Measurements from ENCODE around the gene HORMAD2. TPM values are rescaled to one million over a fixed set of nuclear protein-coding genes. Genes with fewer than 3 reads are reported as not detected.

The HORMAD2 gene
- total RNA-seq: not detected in 2 replicates
- not detected for polyA plus RNA-seq (2012)

- no peak for DNase-seq (ENCODE audit: low read depth)
Observed at GRCh38 chr22:30079952-30080533, at the start of gene HORMAD2. TSS of gene HORMAD2 (plus strand) at chr22:30080464. CDS start at chr22:30093953, 13,489 bp downstream.

- DNase-seq (ENCODE audit: low read depth): no peak
Observed at GRCh38 chr22:30031328-30031727, 48.9 kb upstream of the HORMAD2 start.

- DNase-seq (ENCODE audit: low read depth): no peak
Observed at GRCh38 chr22:30031764-30032455, 48.4 kb upstream of the HORMAD2 start.

- no peak for DNase-seq (ENCODE audit: low read depth)
Observed at GRCh38 chr22:30033137-30033536, 47.1 kb upstream of the HORMAD2 start.

- DNase-seq (ENCODE audit: low read depth): no peak
Observed at GRCh38 chr22:30033901-30034300, 46.4 kb upstream of the HORMAD2 start.

- DNase-seq (ENCODE audit: low read depth): peak; percentile 70
Observed at GRCh38 chr22:30036656-30037055, 43.6 kb upstream of the HORMAD2 start.

GRCh38 chr22:30038219-30038618 lies 42.0 kb upstream of the HORMAD2 start:
- DNase-seq (ENCODE audit: low read depth): peak; percentile 23

- no peak for DNase-seq (ENCODE audit: low read depth)
Observed at GRCh38 chr22:30040499-30041260, 39.6 kb upstream of the HORMAD2 start.

- DNase-seq (ENCODE audit: low read depth): no peak
Observed at GRCh38 chr22:30041475-30041874, 38.8 kb upstream of the HORMAD2 start.

GRCh38 chr22:30041881-30042280 lies 38.4 kb upstream of the HORMAD2 start:
- no peak for DNase-seq (ENCODE audit: low read depth)

GRCh38 chr22:30043161-30043560 lies 37.1 kb upstream of the HORMAD2 start:
- DNase-seq (ENCODE audit: low read depth): no peak

GRCh38 chr22:30044369-30044768 lies 35.9 kb upstream of the HORMAD2 start:
- DNase-seq (ENCODE audit: low read depth): peak; percentile 41

GRCh38 chr22:30044881-30045493 lies 35.3 kb upstream of the HORMAD2 start:
- no peak for DNase-seq (ENCODE audit: low read depth)

- no peak for DNase-seq (ENCODE audit: low read depth)
Observed at GRCh38 chr22:30045494-30045887, 34.8 kb upstream of the HORMAD2 start.

- no peak for DNase-seq (ENCODE audit: low read depth)
Observed at GRCh38 chr22:30045901-30046715, 34.2 kb upstream of the HORMAD2 start.

- DNase-seq (ENCODE audit: low read depth): no peak
Observed at GRCh38 chr22:30046716-30047363, 33.4 kb upstream of the HORMAD2 start.

- DNase-seq (ENCODE audit: low read depth): no peak
Observed at GRCh38 chr22:30047364-30047738, 32.9 kb upstream of the HORMAD2 start.

- DNase-seq (ENCODE audit: low read depth): no peak
Observed at GRCh38 chr22:30048681-30049080, 31.6 kb upstream of the HORMAD2 start.

- no peak for DNase-seq (ENCODE audit: low read depth)
Observed at GRCh38 chr22:30054067-30054763, 26.0 kb upstream of the HORMAD2 start.

GRCh38 chr22:30054764-30055069 lies 25.5 kb upstream of the HORMAD2 start:
- DNase-seq (ENCODE audit: low read depth): no peak
